Natural killer cell (primary cell): ENCODE results near the gene MITF. TPM values are rescaled to one million over a fixed set of nuclear protein-coding genes. Genes with fewer than 3 reads are reported as not detected.
A peak's percentile ranks its signal among the peaks of the same experiment; 100 is the strongest.

Source experiments
- ATAC-seq, 3 donors: fragments of 150-1000 bp in 2 of 3; fragments of 200-7000 bp in 1 of 3; cut with Tn5 transposase; 1 replicate in 1 of 3; 2 replicates in 2 of 3; pipeline ENCODE4 v1.10.0; 2021; ENCODE audit warnings: mild to moderate bottlenecking in 2 of 3, moderate library complexity in 2 of 3
- DNase-seq, 2 donors: peaks; one replicate each; pipeline versions ENCODE4 v3.0.0 to v3.0.0-alpha.2; 2013 to 2021; ENCODE audit warnings: mixed read lengths in 1 of 2
- H3K27ac ChIP-seq: one replicate; pipeline ENCODE4 v1.5.1; 2013; ENCODE audit warnings: mild to moderate bottlenecking, low read length
- H3K27me3 ChIP-seq: one replicate; pipeline ENCODE4 v1.6.1; 2013; ENCODE audit warnings: low read length; ENCODE audit not compliant: control insufficient read depth, insufficient read depth
- H3K36me3 ChIP-seq: one replicate; pipeline ENCODE4 v1.6.1; 2013; ENCODE audit warnings: low read length; ENCODE audit not compliant: control insufficient read depth, insufficient read depth
- H3K4me1 ChIP-seq: one replicate; pipeline ENCODE4 v1.6.1; 2013; ENCODE audit warnings: low read length; ENCODE audit not compliant: control insufficient read depth, insufficient read depth
- H3K4me3 ChIP-seq: one replicate; pipeline ENCODE4 v1.5.1; 2013; ENCODE audit warnings: low read length
- H3K9me3 ChIP-seq: one replicate; pipeline ENCODE4 v1.6.1; 2013; ENCODE audit warnings: low read length; ENCODE audit not compliant: control insufficient read depth, insufficient read depth
- H3K27ac Mint-ChIP-seq, 2 donors: one replicate each; pipeline ENCODE4 v1.8.0; 2022; ENCODE audit warnings: mild to moderate bottlenecking in 2 of 2, mixed read lengths in 2 of 2, moderate library complexity in 1 of 2
- H3K27me3 Mint-ChIP-seq, 2 donors: one replicate each; pipeline ENCODE4 v1.8.0; 2022; ENCODE audit warnings: low read depth in 2 of 2, mixed read lengths in 2 of 2
- H3K36me3 Mint-ChIP-seq: one replicate; pipeline ENCODE4 v1.8.0; 2022; ENCODE audit warnings: mixed read lengths
- H3K4me1 Mint-ChIP-seq, 2 donors: one replicate each; pipeline ENCODE4 v1.8.0; 2022; ENCODE audit warnings: mixed read lengths in 2 of 2
- H3K4me3 Mint-ChIP-seq: one replicate; pipeline ENCODE4 v1.8.0; 2022; ENCODE audit warnings: mild to moderate bottlenecking, moderate library complexity, mixed read lengths
- H3K9me3 Mint-ChIP-seq, 2 donors: one replicate each; pipeline ENCODE4 v1.8.0; 2022; ENCODE audit warnings: mixed read lengths in 2 of 2
- WGBS: methylation state at CpG from one replicate; pipeline ENCODE4 v1.1.7; 2013; ENCODE audit warnings: missing lambda C conversion rate; ENCODE audit not compliant: insufficient coverage; 5-methylcytosine and 5-hydroxymethylcytosine counted together
- intact Hi-C: fragments of 100-400 bp; cut with micrococcal nuclease; formaldehyde crosslinking; loops from one replicate; pipeline ENCODE4 v1.14.2; 2022
- total RNA-seq, 4 donors: library from RNA; stranded (reverse); fragments of 120-200 nt in 1 of 4; gene quantifications; one replicate each; pipeline versions ENCODE4 v1.2.3 to v1.2.4, GENCODE V29; 2013 to 2022
- TF ChIP-seq, protein P1 (sequence below): fragments of 200-600 bp; IDR thresholded peaks from one replicate; pipeline ENCODE4 v1.8.0; 2022; ENCODE audit warnings: antibody characterized with exemption

MITF gene
- total RNA-seq, 3 donors from 2014 or later (not counting 1 experiment from before 2014, with no cell fraction given): 0.23 to 1.5 (median 0.54) TPM

- ATAC-seq (no peak), DNase-seq (no peak)
- 82% methylated on average over 3 of the region's 3 CpGs for WGBS
- intact Hi-C loops: no loop called here
- H3K4me3 ChIP-seq: no peak overlapping the region
- Mint-ChIP-seq H3K4me3 (no peak overlapping the region), H3K9me3 (no peaks in the 10 kb centered on the region), H3K36me3 (no peaks in the 10 kb centered on the region), H3K4me1 (no peaks in the 10 kb centered on the region), H3K27ac (no peak overlapping the region), H3K27me3 (no peaks in the 10 kb centered on the region)
- TF ChIP-seq, protein P1, sequence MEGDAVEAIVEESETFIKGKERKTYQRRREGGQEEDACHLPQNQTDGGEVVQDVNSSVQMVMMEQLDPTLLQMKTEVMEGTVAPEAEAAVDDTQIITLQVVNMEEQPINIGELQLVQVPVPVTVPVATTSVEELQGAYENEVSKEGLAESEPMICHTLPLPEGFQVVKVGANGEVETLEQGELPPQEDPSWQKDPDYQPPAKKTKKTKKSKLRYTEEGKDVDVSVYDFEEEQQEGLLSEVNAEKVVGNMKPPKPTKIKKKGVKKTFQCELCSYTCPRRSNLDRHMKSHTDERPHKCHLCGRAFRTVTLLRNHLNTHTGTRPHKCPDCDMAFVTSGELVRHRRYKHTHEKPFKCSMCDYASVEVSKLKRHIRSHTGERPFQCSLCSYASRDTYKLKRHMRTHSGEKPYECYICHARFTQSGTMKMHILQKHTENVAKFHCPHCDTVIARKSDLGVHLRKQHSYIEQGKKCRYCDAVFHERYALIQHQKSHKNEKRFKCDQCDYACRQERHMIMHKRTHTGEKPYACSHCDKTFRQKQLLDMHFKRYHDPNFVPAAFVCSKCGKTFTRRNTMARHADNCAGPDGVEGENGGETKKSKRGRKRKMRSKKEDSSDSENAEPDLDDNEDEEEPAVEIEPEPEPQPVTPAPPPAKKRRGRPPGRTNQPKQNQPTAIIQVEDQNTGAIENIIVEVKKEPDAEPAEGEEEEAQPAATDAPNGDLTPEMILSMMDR: no peak
- H3K9me3 ChIP-seq: no peaks in the 10 kb centered on the region
- H3K27me3 ChIP-seq: no peaks in the 10 kb centered on the region
- H3K4me1 ChIP-seq: no peaks in the 10 kb centered on the region
- no peak overlapping the region for H3K27ac ChIP-seq
- no peaks in the 10 kb centered on the region for H3K36me3 ChIP-seq
Measured at GRCh38 chr3:69944931-69945493, 205.7 kb downstream of the MITF start.

- Mint-ChIP-seq H3K36me3 (no peaks in the 10 kb centered on the region), H3K4me1 (no peaks in the 10 kb centered on the region), H3K27ac (no peak overlapping the region), H3K9me3 (no peaks in the 10 kb centered on the region), H3K27me3 (no peaks in the 10 kb centered on the region), H3K4me3 (no peak overlapping the region)
- intact Hi-C loops: no loop called here
- no peak for ATAC-seq
- TF ChIP-seq, protein P1: peak; percentile 27
- no peak overlapping the region for H3K27ac ChIP-seq
- no peaks in the 10 kb centered on the region for H3K4me1 ChIP-seq
- H3K4me3 ChIP-seq: no peak overlapping the region
- DNase-seq: peak in 1 of 2 donors; percentile 4
- H3K27me3 ChIP-seq: no peaks in the 10 kb centered on the region
- H3K9me3 ChIP-seq: no peaks in the 10 kb centered on the region
- no peaks in the 10 kb centered on the region for H3K36me3 ChIP-seq
- 40% methylated on average over 1 of the region's 4 CpGs for WGBS
Measured at GRCh38 chr3:69948246-69948862, 209.1 kb downstream of the MITF start.

DNA sequence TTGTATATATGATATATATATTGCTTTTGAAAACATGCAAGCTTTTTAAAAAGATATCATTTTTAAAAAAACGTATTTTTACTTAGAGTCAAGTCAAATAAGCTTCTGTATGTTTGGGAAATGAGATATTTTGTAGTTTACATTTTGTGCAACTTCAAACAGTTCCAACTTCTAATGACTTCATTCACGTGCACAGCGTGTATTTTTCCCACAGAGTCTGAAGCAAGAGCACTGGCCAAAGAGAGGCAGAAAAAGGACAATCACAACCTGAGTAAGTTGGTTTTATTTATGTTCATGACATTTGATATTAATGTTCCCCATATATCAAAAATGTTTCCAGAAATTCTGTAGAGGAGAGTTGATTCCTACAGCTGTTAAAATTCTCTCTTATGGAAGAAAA lies 212.4 kb downstream of the MITF start:
- ATAC-seq (no peak), DNase-seq (no peak)
- no peaks in the 10 kb centered on the region for H3K4me1 Mint-ChIP-seq
- Histone ChIP-seq H3K4me1 (no peaks in the 10 kb centered on the region), H3K27ac (no peak overlapping the region), H3K27me3 (no peaks in the 10 kb centered on the region), H3K36me3 (no peaks in the 10 kb centered on the region), H3K9me3 (no peaks in the 10 kb centered on the region), H3K4me3 (no peak overlapping the region)
- no peaks in the 10 kb centered on the region for H3K27me3 Mint-ChIP-seq
- intact Hi-C loops: no loop called here
- no peaks in the 10 kb centered on the region for H3K36me3 Mint-ChIP-seq
- WGBS: 92% methylated on average over 2 of the region's 3 CpGs
- no peak overlapping the region for H3K27ac Mint-ChIP-seq
- no peak overlapping the region for H3K4me3 Mint-ChIP-seq
- TF ChIP-seq, protein P1: no peak
- no peaks in the 10 kb centered on the region for H3K9me3 Mint-ChIP-seq

DNA sequence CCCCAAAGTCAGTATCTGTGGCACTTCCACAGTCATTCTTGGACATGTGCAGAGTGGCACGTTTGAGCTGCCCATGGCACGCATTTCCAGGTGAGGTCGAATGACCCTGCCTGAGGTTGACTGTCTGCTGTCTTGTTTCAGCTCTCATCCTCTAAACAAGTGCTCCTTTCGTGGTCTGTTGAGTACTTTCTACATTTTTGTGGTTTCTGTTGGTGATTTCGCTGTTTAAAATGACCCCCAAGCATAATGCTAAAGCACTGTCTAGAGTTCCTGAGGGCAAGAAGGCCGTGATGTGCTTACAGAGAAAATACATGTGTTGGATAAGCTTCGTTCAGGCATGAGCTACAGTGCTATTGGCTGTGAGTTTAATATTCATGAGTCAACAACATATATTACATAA lies 220.3 kb downstream of the MITF start:
- no peak overlapping the region for H3K4me3 ChIP-seq
- Mint-ChIP-seq H3K4me3 (no peak overlapping the region), H3K36me3 (no peaks in the 10 kb centered on the region), H3K4me1 (no peaks in the 10 kb centered on the region), H3K9me3 (peaks cover 0 to 2% of the 10 kb centered on the region in 2 donors), H3K27ac (no peak overlapping the region), H3K27me3 (no peaks in the 10 kb centered on the region)
- no peaks in the 10 kb centered on the region for H3K36me3 ChIP-seq
- ATAC-seq (no peak), DNase-seq (no peak)
- TF ChIP-seq, protein P1: no peak
- no peaks in the 10 kb centered on the region for H3K9me3 ChIP-seq
- WGBS: 85% methylated on average over 6 of the region's 7 CpGs
- intact Hi-C loops: no loop called here
- H3K4me1 ChIP-seq: no peaks in the 10 kb centered on the region
- no peaks in the 10 kb centered on the region for H3K27me3 ChIP-seq
- H3K27ac ChIP-seq: no peak overlapping the region
